Fibroblast of lung (primary cell): ENCODE results near the gene CDK6. TPM values are rescaled to one million over a fixed set of nuclear protein-coding genes. Genes with fewer than 3 reads are reported as not detected.

Experiments
- DNase-seq, 2 donors: peaks; one replicate each; pipeline versions ENCODE4 v3.0.0 to v3.0.0-alpha.2; 2010; ENCODE audit warnings: low read depth in 2 of 2
- H2AFZ ChIP-seq: 2 replicates; pipeline ENCODE4 v1.5.1; 2012; ENCODE audit warnings: low read length, control low read depth, inconsistent platforms
- H3K27ac ChIP-seq: 2 replicates; pipeline ENCODE4 v1.5.1; 2011; ENCODE audit warnings: low read length, control low read depth; ENCODE audit not compliant: insufficient read depth
- H3K27me3 ChIP-seq: 2 replicates; pipeline ENCODE4 v1.5.1; 2011; ENCODE audit warnings: mild to moderate bottlenecking, low read length; ENCODE audit not compliant: control insufficient read depth, insufficient read depth
- H3K36me3 ChIP-seq: 2 replicates; pipeline ENCODE4 v1.5.1; 2011; ENCODE audit warnings: low read length; ENCODE audit not compliant: control insufficient read depth, insufficient read depth
- H3K4me1 ChIP-seq: 2 replicates; pipeline ENCODE4 v1.5.1; 2011; ENCODE audit warnings: low read length; ENCODE audit not compliant: control insufficient read depth, insufficient read depth; ENCODE audit errors: extremely low read depth
- H3K4me2 ChIP-seq: 2 replicates; pipeline ENCODE4 v1.5.1; 2011; ENCODE audit warnings: low read length, control low read depth; ENCODE audit not compliant: insufficient read depth; ENCODE audit errors: extremely low read depth
- H3K4me3 ChIP-seq, 4 experiments: fragments of 200-600 bp in 1 of 4; sonication (generic) in 1 of 4; replicated peaks in 1 of 4; 2 replicates each; pipeline ENCODE4 v1.5.1; 2011 to 2016; ENCODE audit warnings: low read length in 4 of 4, low read depth in 3 of 4, mild to moderate bottlenecking in 3 of 4, control low read depth in 2 of 4, inconsistent platforms in 1 of 4, mixed read lengths in 1 of 4; ENCODE audit not compliant: insufficient read depth in 1 of 4; ENCODE audit errors: control extremely low read depth in 1 of 4
- H3K79me2 ChIP-seq: 2 replicates; pipeline ENCODE4 v1.5.1; 2012; ENCODE audit warnings: mild to moderate bottlenecking, low read length, inconsistent platforms; ENCODE audit not compliant: control insufficient read depth, insufficient read depth
- H3K9ac ChIP-seq: 2 replicates; pipeline ENCODE4 v1.5.1; 2011; ENCODE audit warnings: mild to moderate bottlenecking, low read length, control low read depth; ENCODE audit not compliant: insufficient read depth
- H3K9me3 ChIP-seq: 2 replicates; pipeline ENCODE4 v1.5.1; 2012; ENCODE audit warnings: low read depth, low read length; ENCODE audit not compliant: control insufficient read depth, insufficient read depth
- H4K20me1 ChIP-seq: 2 replicates; pipeline ENCODE4 v1.5.1; 2011; ENCODE audit warnings: low read length; ENCODE audit not compliant: control insufficient read depth, insufficient read depth; ENCODE audit errors: extremely low read depth
- CTCF ChIP-seq, 2 donors: IDR thresholded peaks in 1 of 2; conservative IDR thresholded peaks in 1 of 2; 1 replicate in 1 of 2; 2 replicates in 1 of 2; pipeline ENCODE4 v1.5.1; 2011 to 2012; ENCODE audit warnings: low read length in 2 of 2, control low read depth in 1 of 2, inconsistent platforms in 1 of 2, low read depth in 1 of 2, mild to moderate bottlenecking in 1 of 2
- EZH2 ChIP-seq: IDR thresholded peaks from 2 replicates; pipeline ENCODE4 v1.5.1; 2012; ENCODE audit warnings: low read length, control low read depth, mild to moderate bottlenecking; ENCODE audit errors: missing control alignments
- polyA plus RNA-seq, 2 donors: library from polyadenylated mRNA; depleted of rRNA in 1 of 2; stranded (reverse) in 1 of 2; unstranded in 1 of 2; fragments of >200 nt; gene quantifications; 2 replicates each; pipeline ENCODE4 v1.2.1, GENCODE V29; 2011 to 2012; ENCODE audit warnings: missing spikeins in 1 of 2
- total RNA-seq: library from RNA; depleted of rRNA; stranded (reverse); fragments of >200 nt; gene quantifications from 2 replicates; pipeline ENCODE4 v1.2.1, GENCODE V29; 2014

The CDK6 gene
- total and polyA plus RNA-seq, 2 donors (not counting 1 experiment from before 2014, with no cell fraction given): 17.8 to 19.2 TPM

DNA sequence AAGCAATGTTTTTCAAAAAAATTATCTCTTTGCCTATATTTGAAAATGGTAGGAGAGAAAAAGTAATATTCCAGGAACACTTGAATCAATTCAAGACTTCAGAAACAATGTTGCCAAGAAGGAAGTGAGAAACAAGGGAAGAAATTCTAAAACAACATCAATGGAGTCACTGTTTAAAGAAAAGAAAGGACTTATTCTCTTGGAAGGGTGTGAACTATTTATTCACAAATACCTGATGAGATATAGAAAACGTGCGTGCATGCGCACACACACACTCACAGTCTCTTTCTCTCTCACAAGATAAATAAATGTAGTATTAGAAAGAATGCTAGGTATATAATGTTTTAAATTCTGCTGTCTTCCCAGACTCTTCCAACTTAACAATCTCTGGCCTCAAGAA is 128.9 kb downstream of the CDK6 start:
- Histone ChIP-seq H3K9me3 (no peaks in the 10 kb centered on the region), H3K4me1 (no peaks in the 10 kb centered on the region), H3K27me3 (no peaks in the 10 kb centered on the region), H4K20me1 (no peaks in the 10 kb centered on the region), H3K9ac (no peak overlapping the region), H3K79me2 (peaks cover 12% of the 10 kb centered on the region), H2AFZ (no peak overlapping the region), H3K4me2 (no peak overlapping the region), H3K27ac (no peak overlapping the region), H3K36me3 (peaks cover 1% of the 10 kb centered on the region), H3K4me3 (no peak overlapping the region)
- TF ChIP-seq EZH2 (no peak), CTCF (conservative IDR thresholded peaks at IDR 0.05 in 1 of 2, IDR thresholded peaks at IDR 0.05 in 1 of 2; ENCODE audit: low read depth in 1 of 2, low read length in 2 of 2) (no peak)
- no peak for DNase-seq

- Histone ChIP-seq H2AFZ (no peak overlapping the region), H3K79me2 (peaks cover 12% of the 10 kb centered on the region)
Observed at GRCh38 chr7:92706563-92706962, 129.8 kb downstream of the CDK6 start.

GRCh38 chr7:92705831-92706230 is 130.5 kb downstream of the CDK6 start:
- H3K9ac ChIP-seq: no peak overlapping the region
- TF ChIP-seq CTCF (conservative IDR thresholded peaks at IDR 0.05 in 1 of 2, IDR thresholded peaks at IDR 0.05 in 1 of 2; ENCODE audit: low read depth in 1 of 2, low read length in 2 of 2) (no peak), EZH2 (no peak)
- H4K20me1 ChIP-seq: no peaks in the 10 kb centered on the region
- no peak overlapping the region for H3K4me3 ChIP-seq
- no peaks in the 10 kb centered on the region for H3K9me3 ChIP-seq
- peaks cover 14% of the 10 kb centered on the region for H3K79me2 ChIP-seq
- H2AFZ ChIP-seq: no peak overlapping the region
- H3K27ac ChIP-seq: no peak overlapping the region
- H3K36me3 ChIP-seq: peaks cover 1% of the 10 kb centered on the region
- no peak overlapping the region for H3K4me2 ChIP-seq
- H3K4me1 ChIP-seq: no peaks in the 10 kb centered on the region
- no peak for DNase-seq
- no peaks in the 10 kb centered on the region for H3K27me3 ChIP-seq

More at GRCh38 chr7:92706563-92706962, 129.8 kb downstream of the CDK6 start:
- Histone ChIP-seq H3K4me1 (no peaks in the 10 kb centered on the region), H3K4me2 (no peak overlapping the region), H3K9me3 (no peaks in the 10 kb centered on the region), H4K20me1 (no peaks in the 10 kb centered on the region), H3K27ac (no peak overlapping the region), H3K36me3 (peaks cover 1% of the 10 kb centered on the region), H3K4me3 (no peak overlapping the region), H3K27me3 (no peaks in the 10 kb centered on the region), H3K9ac (no peak overlapping the region)
- TF ChIP-seq CTCF (conservative IDR thresholded peaks at IDR 0.05 in 1 of 2, IDR thresholded peaks at IDR 0.05 in 1 of 2; ENCODE audit: low read depth in 1 of 2, low read length in 2 of 2) (no peak), EZH2 (no peak)
- no peak for DNase-seq
